GM19238 (cell line): Measurements from ENCODE around the gene PDE4D.

Experiments used
- DNase-seq: peaks from one replicate; pipeline ENCODE4 v3.0.0; 2011; ENCODE audit warnings: low spot score; ENCODE audit not compliant: insufficient read length

The PDE4D gene

DNA sequence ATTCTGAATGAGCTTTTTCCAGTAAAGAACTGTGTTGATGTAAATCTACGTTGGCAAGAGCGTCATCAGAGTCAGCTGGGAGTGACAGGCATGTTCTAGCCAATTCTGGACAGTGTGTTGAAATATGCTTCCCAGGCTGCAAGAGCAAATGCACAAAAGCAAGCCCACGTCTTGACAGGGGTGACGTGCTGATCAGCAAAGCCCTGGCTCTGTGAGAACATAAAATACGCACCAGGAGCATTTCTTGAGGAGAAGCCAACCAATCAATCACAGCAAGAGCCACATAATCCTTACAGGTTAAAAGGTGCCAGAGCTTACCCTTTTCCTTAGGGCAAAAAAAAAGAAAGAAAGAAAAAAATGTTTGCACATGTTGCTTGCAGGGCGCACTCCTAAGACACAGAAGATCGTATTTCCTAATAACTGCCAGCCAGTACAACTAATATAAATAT is 148.1 kb downstream of the PDE4D start:
- no peak for DNase-seq

- DNase-seq: no peak
Measured at GRCh38 chr5:59744531-59744992, 149.0 kb downstream of the PDE4D start.

DNA sequence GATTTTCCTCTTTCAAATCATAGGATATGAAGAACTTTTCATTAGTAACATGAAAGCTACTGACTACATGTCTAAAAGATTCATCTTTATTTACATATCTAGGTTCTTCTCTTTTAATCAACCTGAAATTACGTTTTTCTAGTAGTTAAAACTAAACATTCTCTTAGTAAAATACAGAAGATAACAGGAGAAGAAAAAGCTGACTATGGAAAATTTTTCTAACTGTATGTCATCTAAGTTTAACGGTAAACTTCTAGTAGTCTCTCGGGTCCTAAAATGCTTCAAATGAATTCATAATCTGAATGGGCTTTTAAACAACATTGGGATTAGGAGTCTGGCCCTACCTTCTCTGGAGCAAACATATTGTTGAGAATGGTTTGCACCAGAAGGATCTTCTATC is 151.9 kb downstream of the PDE4D start:
- no peak for DNase-seq

DNA sequence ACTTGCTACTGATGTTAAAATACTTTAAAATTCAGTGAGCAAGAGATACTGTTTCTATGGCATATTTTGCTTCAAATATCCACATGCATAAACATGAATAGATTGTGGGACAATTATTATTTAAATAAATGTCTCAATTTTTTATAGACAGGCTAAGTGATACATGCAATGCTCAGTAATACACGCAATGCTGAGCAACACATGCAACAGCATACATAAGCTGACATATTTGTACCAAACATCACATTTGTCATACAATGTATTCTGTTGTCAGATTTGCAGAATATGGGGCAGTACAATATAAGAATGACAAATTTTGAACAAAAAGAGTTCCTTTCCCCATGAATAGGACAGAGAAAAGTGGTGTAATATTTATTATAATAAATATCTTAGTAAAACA is 155.5 kb downstream of the PDE4D start:
- DNase-seq: no peak

DNA sequence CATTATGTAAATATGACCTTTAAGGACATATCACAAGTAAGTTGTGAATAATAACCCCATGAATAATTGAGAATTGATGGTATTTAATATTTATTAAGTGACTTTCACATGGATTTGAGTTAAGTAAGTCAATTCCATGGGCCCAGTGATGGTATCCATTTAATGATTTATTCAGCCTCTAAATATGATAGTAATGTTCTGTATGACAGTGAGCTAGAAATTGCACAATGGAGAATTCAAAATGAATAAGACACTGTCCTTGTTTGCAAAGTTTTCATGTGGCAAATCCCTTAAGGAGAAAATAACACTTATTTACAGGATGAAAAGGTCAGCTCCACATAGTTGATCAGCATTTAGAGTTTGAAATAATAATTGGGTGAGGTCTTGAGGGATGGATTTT is 160.7 kb downstream of the PDE4D start:
- DNase-seq: no peak

GRCh38 chr5:59732301-59732700 is 161.2 kb downstream of the PDE4D start:
- no peak for DNase-seq

DNA sequence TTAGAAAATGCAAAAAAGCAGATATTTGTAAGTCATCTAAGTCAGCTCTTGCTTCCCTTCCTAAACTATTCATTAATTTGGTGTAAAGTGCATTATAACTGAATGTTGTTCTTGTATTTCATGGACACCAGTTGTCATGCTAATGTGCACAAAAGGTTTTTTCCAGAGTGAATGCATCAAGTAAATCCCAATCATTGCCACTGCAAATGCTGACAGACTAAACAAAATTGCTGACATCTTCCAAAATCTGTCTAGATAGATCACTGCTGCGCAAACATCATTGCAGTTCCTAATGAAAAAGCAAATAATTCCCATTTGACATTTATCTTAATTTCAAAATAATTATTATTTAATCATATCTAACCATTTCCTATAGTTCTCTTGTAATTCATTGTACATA is 161.7 kb downstream of the PDE4D start:
- no peak for DNase-seq

- DNase-seq: no peak
Measured at GRCh38 chr5:59729820-59730219, 163.7 kb downstream of the PDE4D start.

- no peak for DNase-seq
Measured at GRCh38 chr5:59729357-59729756, 164.2 kb downstream of the PDE4D start.

- DNase-seq: no peak
Measured at GRCh38 chr5:59728356-59728755, 165.2 kb downstream of the PDE4D start.

- DNase-seq: no peak
Measured at GRCh38 chr5:59727186-59727585, 166.3 kb downstream of the PDE4D start.

GRCh38 chr5:59725392-59725767 is 168.1 kb downstream of the PDE4D start:
- DNase-seq: no peak

GRCh38 chr5:59724482-59725391 is 168.8 kb downstream of the PDE4D start:
- DNase-seq: peak; percentile 19

GRCh38 chr5:59722874-59723273 is 170.7 kb downstream of the PDE4D start:
- DNase-seq: no peak

- no peak for DNase-seq
Measured at GRCh38 chr5:59721741-59722140, 171.8 kb downstream of the PDE4D start.

- DNase-seq: no peak
Measured at GRCh38 chr5:59720063-59720462, 173.5 kb downstream of the PDE4D start.

DNA sequence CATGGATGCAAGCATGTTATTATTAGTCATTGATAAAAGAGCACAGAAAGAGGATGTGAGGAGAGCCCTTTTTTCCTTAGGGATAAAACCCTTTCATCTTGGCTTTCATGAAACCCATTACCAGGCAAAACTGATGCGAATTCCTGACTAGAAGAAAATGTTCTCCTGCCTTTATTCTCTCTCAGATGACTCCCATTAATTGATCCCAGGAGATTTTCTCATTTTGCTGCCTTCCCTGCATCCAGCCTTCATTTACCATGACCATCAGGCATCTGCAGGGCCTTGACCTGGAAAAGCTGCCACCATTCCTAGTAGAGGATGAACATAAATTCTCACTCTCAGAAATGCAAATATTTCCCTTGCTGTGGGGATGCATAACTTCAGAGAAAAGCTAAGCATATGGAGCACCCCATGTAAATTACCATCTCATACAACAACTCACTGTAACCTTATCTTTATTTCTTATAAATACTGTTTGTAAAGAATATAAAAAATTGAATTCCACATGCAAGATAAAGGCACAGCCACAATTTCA is 176.5 kb downstream of the PDE4D start:
- DNase-seq: no peak

GRCh38 chr5:59716029-59716428 is 177.5 kb downstream of the PDE4D start:
- DNase-seq: no peak

- DNase-seq: no peak
Measured at GRCh38 chr5:59715228-59715627, 178.3 kb downstream of the PDE4D start.

- DNase-seq: no peak
Measured at GRCh38 chr5:59713498-59713844, 180.1 kb downstream of the PDE4D start.

GRCh38 chr5:59712836-59713497 is 180.6 kb downstream of the PDE4D start:
- no peak for DNase-seq

DNA sequence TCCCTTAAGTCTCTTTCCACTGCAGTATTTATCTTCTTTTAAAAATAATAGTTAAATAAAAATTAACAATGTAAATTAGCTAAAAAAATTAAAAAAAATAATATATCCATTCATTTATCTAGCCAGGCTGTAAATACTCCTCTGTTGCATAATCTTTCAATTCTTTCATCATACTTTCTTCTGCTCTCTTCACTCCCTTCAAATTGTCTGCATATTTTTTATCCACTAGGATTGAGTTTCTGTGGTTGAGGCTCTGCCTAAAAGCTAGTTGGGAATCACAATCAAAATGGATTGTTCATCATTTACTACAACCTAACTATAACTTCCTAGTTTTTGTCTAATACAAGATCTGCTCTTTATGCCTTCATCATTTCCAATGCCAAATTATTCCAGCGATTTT is 182.2 kb downstream of the PDE4D start:
- no peak for DNase-seq

DNA sequence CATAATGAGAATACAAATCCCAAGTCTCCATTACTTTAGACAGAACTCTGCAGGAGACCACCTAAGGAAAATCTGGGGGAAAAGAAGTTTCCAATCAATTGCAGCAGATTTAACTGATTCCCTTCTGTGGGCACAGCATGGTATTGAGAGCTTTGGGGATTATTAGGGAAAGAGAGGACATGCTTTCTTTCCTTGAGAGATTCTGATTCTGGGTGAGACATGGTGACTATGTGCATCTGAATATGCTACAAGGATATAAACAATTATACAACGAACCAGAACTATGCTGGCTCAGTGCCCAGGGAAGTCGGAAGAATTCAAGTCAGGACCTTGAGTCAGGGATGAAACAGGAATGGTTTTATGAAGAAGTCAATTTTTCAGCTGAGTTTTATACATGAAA is 183.7 kb downstream of the PDE4D start:
- no peak for DNase-seq
